Stromal cell of bone marrow (primary cell): ENCODE data around the gene HSD3B7.
A peak's percentile ranks its signal among the peaks of the same experiment; 100 is the strongest.

Experiments used
- DNase-seq: peaks from one replicate; pipeline ENCODE4 v3.0.0-alpha.2; 2012; ENCODE audit warnings: low read depth

HSD3B7 gene

DNA sequence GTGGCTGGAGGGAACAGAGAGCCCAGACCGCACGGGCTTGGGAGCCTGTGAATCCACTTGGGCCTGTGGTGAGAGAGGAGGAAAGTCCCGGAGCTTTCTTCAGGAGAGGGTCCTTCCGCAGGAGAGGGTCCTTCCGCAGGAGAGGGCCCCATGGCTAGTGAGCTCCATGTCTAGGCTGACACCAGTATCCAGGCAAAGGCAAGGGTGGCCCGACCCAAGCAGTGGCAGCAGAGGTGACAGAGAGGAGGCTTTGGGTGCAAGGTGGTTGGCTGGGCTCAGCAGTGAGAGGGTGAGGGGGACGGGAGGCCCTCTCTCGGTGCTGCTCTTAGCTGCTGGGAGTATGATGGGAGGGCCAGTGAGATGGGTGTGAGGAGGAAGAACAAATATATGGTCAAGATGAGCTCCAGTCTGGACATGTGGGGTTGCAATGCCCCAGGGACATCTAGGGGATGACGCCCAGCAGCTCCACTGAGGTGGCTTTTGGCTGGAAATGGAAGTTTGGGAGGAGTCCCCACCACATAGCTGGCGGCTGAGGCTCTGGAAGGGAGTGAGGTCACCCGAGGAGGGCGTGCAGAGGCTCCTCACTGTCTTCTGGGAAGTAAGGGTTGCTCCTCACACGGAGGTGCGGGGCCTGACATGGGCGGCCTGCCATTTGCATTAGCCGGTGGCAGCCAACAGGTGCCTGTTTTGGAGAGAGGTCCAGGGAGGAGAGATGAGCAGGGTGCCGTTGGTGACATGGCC, 2.3 kb upstream of the HSD3B7 start:
- peak; percentile 66 for DNase-seq

DNA sequence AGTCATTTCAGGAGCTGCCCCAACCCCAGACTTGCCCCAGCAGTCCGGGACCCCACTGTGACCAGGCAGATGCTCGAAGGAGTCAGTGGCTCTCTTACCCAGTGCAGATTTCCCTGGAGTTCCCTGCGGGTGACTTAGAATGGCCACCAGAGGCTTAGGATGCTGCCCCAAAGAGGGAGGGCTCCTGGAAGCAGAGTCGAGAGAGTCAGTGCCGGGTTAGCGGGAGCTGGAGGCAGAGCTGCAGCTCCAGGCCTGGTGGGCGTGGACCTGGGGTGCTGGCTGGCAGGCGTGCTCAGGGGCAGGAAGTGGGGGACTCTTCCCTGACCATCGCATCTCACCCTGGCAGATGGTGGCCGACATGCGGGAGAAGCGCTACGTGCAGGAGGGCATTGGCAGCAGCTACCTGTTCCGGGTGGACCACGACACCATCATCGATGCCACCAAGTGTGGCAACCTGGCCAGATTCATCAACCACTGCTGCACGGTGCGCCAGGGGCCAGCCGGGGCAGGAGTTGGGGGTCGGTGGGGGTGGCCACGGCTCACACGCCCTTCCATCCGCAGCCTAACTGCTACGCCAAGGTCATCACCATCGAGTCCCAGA, 1.6 kb upstream of the HSD3B7 start:
- DNase-seq, result no peak

- DNase-seq, result no peak
These were observed 953 bp upstream of the HSD3B7 start for GRCh38 chr16:30983898-30984610.

GRCh38 chr16:30985401-30986128, 558 bp downstream of the HSD3B7 start:
- DNase-seq, result peak; percentile 54

- no peak for DNase-seq
These were observed 1.4 kb downstream of the HSD3B7 start for GRCh38 chr16:30986129-30986991.

DNA sequence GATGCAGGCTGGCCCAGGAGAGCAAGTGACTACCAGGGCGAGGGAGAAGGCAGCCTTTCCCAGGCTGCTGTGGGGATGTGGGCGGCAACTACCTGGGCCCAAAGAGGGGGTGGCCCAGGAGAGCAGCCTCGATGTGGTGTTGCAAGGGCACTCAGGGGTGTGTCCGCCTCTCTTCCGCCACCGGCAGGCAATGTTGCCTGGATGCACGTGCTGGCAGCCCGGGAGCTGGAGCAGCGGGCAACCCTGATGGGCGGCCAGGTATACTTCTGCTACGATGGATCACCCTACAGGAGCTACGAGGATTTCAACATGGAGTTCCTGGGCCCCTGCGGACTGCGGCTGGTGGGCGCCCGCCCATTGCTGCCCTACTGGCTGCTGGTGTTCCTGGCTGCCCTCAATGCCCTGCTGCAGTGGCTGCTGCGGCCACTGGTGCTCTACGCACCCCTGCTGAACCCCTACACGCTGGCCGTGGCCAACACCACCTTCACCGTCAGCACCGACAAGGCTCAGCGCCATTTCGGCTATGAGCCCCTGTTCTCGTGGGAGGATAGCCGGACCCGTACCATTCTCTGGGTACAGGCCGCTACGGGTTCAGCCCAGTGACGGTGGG, 2.7 kb downstream of the HSD3B7 start:
- no peak for DNase-seq

GRCh38 chr16:30989469-30990047, 4.6 kb downstream of the HSD3B7 start:
- no peak for DNase-seq

GRCh38 chr16:30990105-30990504, 5.1 kb downstream of the HSD3B7 start:
- no peak for DNase-seq

GRCh38 chr16:30991052-30991451, 6.0 kb downstream of the HSD3B7 start:
- no peak for DNase-seq

DNA sequence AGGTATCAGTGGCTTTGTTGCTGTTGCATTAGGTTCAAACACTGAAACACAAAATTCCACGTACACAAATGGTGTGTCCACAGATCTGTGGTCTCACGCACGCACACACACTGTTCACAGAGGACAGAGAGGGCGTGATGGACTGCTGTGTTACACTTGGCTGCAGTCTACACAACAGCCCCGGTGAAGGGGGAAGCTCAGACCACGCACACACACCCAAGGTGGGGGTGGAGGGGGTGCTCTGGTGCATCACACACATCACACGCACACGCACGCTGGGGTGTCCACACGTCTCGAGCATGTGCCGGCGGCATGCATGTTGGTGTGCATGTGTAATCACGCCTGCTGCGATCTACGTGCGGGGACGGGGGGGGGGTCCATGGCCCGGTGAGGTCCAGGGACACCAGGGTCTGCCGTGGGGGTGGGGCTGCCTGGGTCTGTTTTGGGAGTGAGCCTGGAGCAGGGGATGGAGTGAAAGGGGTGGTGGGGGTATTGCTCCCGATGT, 7.3 kb downstream of the HSD3B7 start:
- DNase-seq, result no peak

DNA sequence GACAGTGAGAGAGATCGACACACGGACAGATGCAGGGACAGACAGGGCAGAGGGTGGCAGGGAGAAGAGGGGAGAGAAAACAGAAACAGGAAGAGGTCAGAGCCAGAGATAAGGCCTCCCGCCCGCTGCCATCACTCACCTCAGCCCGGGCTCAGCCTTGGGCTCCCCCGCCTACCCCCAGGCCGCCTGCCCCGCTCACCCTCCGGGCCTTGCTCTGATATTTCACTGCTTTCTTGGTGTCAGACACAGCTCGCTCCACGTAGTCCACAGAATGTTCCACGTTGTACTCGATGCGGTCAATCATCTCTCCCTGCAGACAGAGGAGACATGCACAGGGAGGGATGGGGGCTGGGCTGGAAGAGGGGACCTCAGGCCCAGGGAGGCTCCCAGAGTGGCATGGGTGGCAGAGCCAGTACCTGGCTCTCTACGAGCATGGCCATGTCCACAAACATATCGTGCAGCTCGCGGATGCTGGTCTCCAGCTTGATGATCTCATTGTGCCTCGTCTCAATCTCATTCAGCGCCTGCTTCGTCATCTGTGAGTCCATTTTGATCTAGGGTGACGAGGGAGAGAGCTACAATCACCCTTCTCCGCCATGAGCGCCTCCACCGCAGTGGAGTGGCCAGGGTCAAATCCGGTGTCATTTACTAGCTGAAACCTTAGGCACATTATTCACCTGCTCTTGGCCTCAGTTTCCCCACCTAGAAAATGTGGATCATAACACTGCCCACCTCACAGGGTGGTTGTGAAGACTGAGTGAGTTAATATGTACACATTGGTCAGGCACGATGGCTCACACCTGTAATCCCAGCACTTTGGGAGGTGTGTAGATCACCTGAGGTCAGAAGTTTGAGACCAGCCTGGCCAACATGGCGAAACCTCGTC, 8.2 kb downstream of the HSD3B7 start:
- no peak for DNase-seq

GRCh38 chr16:30995927-30996323, 10.9 kb downstream of the HSD3B7 start:
- DNase-seq, result no peak

- DNase-seq, result no peak
These were observed 11.4 kb downstream of the HSD3B7 start for GRCh38 chr16:30996324-30996984.

DNA sequence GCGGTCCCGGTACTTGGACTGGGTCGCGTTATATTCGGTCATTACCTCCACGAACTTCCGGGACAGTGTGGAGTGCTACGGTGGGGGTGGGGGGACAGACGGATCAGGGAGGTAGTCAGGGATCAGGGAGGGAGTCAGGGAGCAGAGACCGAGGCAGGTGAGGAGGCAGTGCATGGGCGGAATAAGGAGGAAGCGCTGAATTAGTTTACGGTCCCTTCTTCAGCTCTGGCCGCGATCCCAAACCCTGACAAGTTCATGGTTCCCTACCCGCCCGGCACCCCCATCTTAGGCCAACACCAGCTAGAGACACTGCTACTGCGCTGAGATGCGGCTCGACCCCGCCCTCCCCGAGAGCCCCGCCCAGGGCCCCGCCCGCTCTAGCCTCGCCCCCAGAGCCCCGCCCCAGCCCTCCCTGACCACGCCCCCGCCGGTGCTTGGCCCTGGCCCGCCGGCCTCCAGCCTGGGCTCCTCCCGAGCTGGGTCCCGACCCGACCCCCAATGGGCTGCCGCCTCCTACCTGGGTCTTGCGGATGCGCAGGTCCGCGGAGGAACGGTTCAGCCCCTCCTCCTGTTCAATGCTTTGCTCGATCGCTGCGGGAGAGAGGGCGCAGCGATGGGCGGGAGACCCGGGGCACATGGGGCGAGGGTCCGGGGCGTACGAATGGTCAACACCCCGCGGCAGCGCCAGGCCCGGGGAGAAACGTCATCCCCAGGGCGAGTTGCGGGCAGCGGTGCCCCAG, 12.1 kb downstream of the HSD3B7 start:
- DNase-seq, result peak; percentile 39

DNA sequence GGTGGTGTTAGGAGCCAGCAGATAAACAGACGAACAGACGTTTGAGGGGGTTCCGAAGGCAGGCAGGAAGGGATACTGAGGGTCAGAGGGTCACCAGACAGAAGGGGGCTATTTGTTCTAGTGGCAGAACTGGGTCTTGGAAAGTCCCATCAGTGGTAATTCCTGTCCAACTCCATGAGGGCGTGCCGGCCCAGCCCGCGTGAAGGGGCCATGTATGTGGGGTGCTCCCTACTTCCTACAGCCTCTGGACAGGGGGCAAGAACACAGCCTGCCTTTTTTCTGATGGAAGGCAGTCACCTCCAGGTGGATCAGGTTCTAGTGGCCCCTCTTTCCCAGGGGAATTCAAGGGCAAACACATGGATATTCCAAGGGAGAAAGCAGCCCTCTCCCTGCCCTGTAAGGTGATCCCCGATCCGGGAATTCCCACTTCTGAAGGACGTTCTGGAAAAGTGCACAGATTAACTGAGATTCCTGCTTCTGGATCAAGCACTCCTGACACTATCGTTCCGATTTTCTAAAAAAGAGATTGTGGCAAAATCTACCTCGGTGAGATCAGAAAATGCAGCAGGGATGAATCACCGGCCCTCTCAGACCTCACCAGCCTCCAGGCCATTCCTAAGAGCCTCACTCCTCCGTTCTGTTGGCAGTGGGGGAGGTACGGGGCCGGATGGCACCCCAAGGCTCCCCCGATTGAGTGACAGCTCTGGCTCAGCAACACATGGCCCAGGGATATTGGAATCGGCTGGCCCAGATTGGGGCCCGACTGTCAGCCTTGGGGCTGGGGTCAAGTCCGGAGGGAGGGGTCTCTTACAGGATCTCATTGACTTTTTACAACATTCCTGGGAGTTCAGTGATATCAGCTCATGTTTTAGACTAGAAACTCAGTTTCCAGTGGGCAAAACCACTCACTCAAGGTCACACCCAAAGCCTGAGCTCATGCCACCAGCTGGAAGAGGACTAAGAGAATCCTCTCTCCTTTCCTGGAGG, 13.0 kb downstream of the HSD3B7 start:
- peak; percentile 48 for DNase-seq

DNA sequence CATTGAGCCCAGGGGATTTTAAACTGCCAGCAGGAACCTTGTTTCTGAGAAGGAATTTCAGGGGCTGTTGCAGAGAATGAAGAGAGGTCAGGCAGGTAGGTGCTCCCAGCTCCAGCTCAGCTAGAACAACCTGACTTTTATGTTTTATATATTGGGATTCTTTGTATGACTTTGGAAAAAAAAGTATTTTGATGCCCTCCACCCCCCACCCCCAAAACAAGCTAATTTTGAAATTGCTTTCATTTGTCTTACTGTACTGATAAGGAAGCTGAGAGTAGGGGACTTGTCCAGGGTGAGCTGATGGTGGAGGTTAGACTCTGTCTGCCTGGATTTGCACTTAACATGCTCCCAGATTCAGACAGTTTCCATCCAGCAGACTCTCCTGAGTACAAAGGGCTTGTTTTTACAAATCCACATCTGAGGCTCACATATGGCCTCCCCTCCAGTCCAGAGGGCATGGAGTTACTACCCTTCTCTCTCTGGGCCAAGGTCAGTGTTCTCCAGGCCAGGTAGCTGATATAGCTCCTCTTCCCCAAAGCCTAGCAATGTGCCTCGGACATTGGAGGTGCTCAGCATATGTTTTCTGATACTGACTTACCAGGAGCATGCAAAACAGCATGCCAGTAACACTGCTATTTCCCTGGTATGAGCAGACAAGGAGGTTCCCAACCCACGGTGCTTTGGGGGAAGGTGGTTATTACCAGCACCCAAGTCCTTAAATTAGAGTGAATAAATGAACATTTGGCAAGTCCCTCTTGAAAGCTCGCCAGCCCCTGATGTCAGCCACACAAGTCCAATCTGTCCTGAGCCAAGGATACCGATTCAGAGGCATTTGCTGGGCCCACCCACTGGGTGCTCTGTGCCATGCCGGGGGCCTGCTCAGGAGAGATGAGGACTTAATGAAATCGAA, 14.1 kb downstream of the HSD3B7 start:
- no peak for DNase-seq
